GM21723 (cell line): ENCODE data around the gene NCKAP5.
"Not testable (repeated sequence)": the region's sequence is repeated elsewhere in the genome, so short reads cannot be mapped to it uniquely, and the experiment has no call there.

Experiments
- ATAC-seq: cut with Tn5 transposase; IDR thresholded peaks from one replicate; pipeline ENCODE4 v1.9.1; 2021; ENCODE audit warnings: mild to moderate bottlenecking, moderate library complexity; ENCODE audit not compliant: unreplicated experiment

The NCKAP5 gene

DNA sequence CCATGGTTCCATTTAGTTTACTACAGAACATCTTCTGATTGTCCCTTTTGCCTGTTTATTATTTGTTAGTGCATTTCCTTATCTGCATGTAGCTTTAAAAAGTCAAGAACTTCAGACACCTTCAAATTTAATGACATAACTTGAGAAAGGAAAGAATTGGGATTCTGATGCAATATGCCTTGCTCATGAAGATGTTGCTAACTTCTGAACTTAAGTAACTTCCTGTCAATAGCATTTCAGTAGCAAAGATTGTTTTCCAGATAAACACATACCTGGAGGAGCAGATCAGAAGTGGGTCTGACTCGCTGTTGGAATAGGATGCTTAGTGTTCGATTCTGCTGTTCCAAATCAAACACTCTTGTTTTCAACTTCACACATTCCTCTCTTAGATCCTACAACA is 708.0 kb downstream of the NCKAP5 start:
- no peak for ATAC-seq

DNA sequence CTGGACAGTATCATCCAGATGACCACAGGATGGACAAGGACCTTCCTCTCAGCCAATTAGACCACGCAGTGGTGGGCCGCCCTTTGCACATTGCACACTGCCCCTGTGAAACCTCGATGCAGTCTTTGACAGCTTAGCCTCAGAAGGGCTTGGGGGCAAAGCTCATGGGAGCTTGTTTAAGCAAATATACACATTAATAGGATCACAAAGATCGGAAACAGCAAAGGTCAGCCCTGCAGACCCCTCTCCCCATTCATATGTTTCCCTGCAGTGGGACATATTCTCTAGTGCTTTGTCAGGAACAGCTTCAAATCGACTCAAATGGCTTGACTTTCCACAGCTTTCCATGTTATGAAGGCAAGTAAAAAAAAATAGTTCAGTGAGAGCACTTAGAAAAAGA is 708.7 kb downstream of the NCKAP5 start:
- no peak for ATAC-seq

- no peak for ATAC-seq
Observed at GRCh38 chr2:132857319-132857718, 710.9 kb downstream of the NCKAP5 start.

GRCh38 chr2:132850688-132851087 is 717.6 kb downstream of the NCKAP5 start:
- no peak for ATAC-seq

DNA sequence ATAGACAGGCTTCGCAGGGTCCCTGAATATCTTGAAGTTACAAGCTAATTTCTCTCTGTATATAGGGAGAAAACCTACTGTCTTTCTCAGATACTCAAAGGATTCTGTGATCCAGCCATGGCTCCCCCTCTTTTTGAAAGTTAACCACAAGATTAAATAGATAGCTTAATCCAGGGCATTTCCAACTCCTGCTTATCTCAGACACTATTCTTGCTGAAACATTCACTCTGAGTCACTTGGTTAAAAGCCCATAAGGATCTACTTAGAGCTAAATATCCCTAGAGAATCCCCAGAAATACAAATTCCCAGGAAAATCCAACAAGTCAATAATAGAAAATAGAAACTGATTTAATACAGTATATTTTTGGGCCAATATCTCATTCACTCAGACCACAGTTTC is 719.1 kb downstream of the NCKAP5 start:
- no peak for ATAC-seq

DNA sequence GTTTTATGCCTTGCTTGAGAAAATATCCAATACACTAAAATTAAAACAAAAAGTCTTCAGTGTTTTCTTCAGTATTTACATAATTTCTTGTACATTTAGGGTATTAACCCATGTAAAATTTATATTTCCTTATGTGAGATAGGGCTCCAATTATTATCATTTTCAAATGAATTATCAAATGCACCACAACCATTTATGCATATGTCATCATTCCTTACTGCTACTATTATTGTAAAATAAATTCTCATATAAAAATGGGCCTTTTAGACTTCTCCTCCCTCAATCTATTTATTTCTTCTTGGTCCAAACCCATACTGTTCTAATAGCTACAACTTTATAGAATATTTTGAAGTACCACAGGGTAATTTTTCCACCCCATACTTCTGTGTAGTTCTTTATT is 722.9 kb downstream of the NCKAP5 start:
- ATAC-seq = no peak

DNA sequence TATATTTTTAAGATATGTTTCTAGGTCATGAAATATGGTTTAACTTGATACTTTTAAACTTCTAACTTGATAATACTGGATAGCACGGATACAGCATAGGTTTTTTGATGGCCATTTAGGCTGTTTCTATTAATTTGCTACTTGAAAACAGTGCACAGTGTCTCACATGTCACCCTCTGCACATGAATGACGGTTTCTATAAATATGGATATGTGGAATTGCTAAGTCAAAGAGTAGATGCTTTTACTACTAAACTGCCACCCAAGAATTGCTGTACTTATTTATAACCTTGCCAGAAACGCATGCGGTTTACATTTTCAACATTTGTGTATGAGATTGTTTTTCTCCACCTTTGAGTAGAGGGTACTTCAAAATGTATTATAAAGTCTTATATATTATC is 723.7 kb downstream of the NCKAP5 start:
- no peak for ATAC-seq

GRCh38 chr2:132837769-132838168 is 730.5 kb downstream of the NCKAP5 start:
- ATAC-seq = no peak

DNA sequence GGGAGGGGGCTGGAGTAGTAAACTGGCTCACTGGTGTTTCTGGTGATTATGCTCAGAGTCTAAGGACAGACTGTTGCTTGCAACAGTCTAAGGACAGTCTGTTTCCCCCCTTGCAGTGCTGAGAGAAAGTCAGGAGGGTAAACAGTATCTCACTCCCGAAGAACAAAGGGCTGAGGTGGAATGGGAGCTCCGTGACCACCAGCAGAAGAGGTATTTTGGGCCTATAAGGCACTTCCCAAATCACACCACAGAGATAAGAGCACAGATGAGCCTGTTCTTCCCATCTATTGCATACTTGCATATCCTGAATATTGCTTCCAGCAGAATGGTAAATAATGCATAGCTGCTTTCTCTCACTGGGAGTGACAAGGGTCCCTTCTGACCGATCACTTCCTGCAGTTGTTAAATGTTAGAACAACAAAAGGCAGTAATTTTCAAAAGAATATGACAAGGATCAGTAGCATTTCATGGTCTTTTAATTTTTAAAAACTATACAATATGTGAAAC is 737.9 kb downstream of the NCKAP5 start:
- no peak for ATAC-seq

GRCh38 chr2:132825601-132826000 is 742.7 kb downstream of the NCKAP5 start:
- ATAC-seq = no peak

DNA sequence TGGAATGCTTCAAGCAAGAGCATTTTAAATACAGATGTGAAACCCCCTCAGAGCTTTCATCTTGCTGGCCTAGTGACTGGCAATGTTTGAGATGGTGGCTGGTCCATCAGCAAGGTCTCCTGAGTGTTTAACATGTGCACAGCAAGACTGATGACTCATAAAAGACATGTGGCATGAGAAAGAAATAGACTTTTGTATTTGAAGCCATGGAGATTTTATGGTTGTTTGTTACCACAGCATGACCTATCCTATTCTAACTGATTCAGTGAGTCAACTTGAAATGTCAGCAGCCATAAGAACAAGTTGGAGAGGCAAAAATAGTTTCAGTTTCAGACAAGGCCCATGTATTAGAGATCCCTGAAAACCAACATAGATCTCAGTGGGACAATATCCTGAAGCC is 743.5 kb downstream of the NCKAP5 start:
- ATAC-seq = no peak

- ATAC-seq = no peak
Observed at GRCh38 chr2:132816234-132816633, 752.0 kb downstream of the NCKAP5 start.

- no peak for ATAC-seq
Observed at GRCh38 chr2:132815516-132815915, 752.7 kb downstream of the NCKAP5 start.

- no peak for ATAC-seq
Observed at GRCh38 chr2:132814651-132815050, 753.6 kb downstream of the NCKAP5 start.

GRCh38 chr2:132813422-132813821 is 754.8 kb downstream of the NCKAP5 start:
- ATAC-seq = no peak

DNA sequence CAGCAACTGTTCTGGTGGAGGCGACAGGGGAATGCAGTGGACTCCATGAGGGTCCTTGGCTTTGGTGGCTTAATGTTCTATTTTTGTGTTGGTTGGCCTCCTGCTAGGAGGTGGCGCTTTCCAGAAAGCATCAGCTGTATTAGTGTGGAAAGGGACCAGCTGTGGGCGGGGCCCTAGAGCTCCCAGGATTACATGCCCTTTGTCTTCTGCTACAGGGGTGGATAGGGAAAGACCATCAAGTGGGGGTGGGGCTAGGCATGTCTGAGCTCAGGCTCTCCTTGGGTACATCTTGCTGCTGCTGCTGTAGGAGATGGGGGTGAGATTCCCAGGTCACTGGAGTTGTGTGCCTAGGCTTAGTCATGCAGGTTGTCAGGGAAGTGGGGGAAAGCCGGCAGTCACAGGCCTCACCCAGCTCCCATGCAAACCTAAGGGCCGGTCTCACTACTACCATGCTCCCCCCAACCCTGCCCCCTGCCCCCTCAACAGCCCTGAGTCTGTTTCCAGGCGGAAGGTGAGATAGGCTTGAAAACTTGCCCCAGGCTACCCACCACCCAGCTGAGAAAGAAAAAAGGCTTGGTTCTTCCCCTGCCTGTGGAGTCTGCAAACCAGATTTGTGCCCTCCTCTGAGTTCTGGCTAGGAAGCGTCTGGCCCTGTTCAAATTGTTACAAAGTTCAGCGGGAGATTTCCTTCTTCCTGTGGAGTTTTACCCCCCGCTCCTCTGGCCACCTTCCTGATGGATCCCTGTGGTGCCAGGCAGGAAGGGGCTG is 756.9 kb downstream of the NCKAP5 start:
- no peak for ATAC-seq

DNA sequence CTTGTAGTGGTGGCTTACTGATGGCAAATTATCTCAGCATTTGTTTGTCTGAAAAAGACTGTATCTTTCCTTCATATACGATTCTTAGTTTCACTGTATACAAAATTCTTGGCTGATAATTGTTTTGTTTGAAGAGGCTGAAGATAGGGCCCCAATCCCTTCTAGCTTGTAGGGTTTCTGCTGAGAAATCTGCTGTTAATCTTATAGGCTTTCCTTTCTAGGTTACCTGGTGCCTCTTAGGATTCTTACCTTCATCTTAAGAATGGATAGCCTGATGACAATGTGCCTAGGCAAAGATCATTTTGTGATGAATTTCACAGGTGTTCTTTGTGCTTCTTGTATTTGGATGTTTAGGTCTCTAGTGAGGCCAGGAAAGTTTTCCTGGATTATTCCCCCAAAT is 758.3 kb downstream of the NCKAP5 start:
- not testable (repeated sequence) for ATAC-seq

GRCh38 chr2:132804051-132804450 is 764.2 kb downstream of the NCKAP5 start:
- ATAC-seq = no peak

GRCh38 chr2:132798341-132798740 is 769.9 kb downstream of the NCKAP5 start:
- ATAC-seq = no peak

GRCh38 chr2:132797556-132797955 is 770.7 kb downstream of the NCKAP5 start:
- ATAC-seq = no peak

DNA sequence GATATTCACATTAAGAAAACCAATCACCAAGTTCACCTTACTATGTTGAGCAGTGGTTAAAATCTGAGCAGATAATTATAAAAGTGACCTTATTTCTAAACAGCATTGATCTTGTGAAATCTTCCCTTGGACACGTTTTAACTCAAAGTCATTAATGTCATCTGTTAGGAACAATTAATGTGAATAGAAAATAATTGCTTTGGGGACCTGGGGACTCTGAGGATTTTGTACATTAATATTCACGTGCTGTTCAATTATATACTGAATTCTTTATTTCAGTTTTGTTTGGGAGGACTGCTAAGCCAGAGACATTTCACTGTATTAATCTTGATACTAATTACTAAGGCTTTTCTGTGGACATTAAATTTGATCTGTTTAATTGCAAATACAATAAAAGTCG is 771.2 kb downstream of the NCKAP5 start:
- no peak for ATAC-seq

DNA sequence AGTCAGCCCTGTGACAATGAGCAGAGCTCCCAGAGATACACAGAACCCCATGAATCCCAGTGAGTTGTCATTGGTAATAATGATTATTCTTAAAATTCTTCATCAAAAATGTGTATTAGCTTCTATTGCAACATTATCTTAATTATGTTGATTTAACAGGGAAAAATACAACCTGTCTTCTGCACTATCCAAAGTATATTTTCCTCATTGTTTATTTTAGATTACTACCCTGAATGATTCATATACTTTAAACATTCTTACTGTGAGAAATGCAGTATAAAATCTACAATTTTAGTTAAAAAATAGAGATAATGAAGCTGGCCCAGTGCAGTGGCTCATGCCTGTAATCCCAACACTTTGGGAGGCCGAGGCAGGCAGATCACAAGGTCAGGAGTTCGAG is 773.0 kb downstream of the NCKAP5 start:
- no peak for ATAC-seq

DNA sequence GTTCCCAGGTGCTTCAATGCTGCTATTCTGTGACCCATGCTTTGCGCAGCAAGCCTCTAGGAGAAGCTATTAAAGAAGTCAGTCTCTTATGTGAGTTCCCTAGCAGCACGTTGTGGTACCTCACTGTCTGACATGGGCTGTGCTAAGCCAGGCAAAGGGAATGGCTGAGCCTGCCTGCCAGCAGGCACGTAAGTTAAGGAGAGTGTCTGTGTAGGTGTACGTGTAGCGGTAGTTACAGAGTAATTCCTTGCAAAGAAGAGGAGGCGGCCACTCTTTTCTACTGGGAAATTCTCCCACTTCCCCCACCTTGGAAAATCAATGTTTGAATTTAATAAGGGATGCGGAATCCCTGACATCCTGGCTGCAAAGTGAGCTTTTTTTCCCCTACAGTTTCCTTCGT is 774.7 kb downstream of the NCKAP5 start:
- ATAC-seq = no peak
